HepG2 (cell line): ENCODE results near the gene PDK2. TPM values are rescaled to one million over a fixed set of nuclear protein-coding genes. Genes with fewer than 3 reads are reported as not detected.

Experiments
- ATF2 ChIP-seq: sonication (generic); formaldehyde crosslinking; IDR thresholded peaks from 2 replicates; pipeline ENCODE4 v1.4.0; 2020; ENCODE audit warnings: missing genetic modification reagents
- ATF4 ChIP-seq, 2 experiments: fragments of 450-650 bp in 1 of 2; sonication (generic) in 1 of 2; formaldehyde crosslinking; IDR thresholded peaks; 2 replicates each; pipeline versions ENCODE4 v1.5.0 to v1.8.0; 2020 to 2022; ENCODE audit warnings: mild to moderate bottlenecking in 1 of 2, missing genetic modification reagents in 1 of 2
- FOSL1 ChIP-seq: sonication (generic); formaldehyde crosslinking; IDR thresholded peaks from 2 replicates; pipeline ENCODE4 v1.9.0; 2021; ENCODE audit warnings: missing genetic modification reagents, borderline replicate concordance
- FOXA3 ChIP-seq: IDR thresholded peaks from 2 replicates; pipeline ENCODE4 v1.6.1; 2016; ENCODE audit warnings: missing genetic modification reagents, missing compliant biosample characterization
- HINFP ChIP-seq: sonication (generic); formaldehyde crosslinking; IDR thresholded peaks from 2 replicates; pipeline ENCODE4 v1.4.0; 2020; ENCODE audit warnings: low read depth, mild to moderate bottlenecking, missing genetic modification reagents
- IKZF4 ChIP-seq: sonication (generic); formaldehyde crosslinking; IDR thresholded peaks from 2 replicates; pipeline ENCODE4 v1.5.1; 2020; ENCODE audit warnings: borderline replicate concordance, mild to moderate bottlenecking, low read depth, missing genetic modification reagents; ENCODE audit errors: not compliant biosample characterization
- SPEN ChIP-seq: sonication (generic); formaldehyde crosslinking; IDR thresholded peaks from 2 replicates; pipeline ENCODE4 v1.5.1; 2020; ENCODE audit warnings: low read depth, mild to moderate bottlenecking, missing genetic modification reagents
- TBP ChIP-seq: sonication (generic); formaldehyde crosslinking; IDR thresholded peaks from 2 replicates; pipeline ENCODE4 v1.5.0; 2020; ENCODE audit warnings: missing genetic modification reagents
- TOPORS ChIP-seq: sonication (generic); formaldehyde crosslinking; IDR thresholded peaks from 2 replicates; pipeline ENCODE4 v1.8.0; 2023; ENCODE audit warnings: mild to moderate bottlenecking, missing genetic modification reagents
- YY1 ChIP-seq: IDR thresholded peaks from 2 replicates; pipeline ENCODE4 v1.6.1; 2011; ENCODE audit warnings: low read length, low read depth, moderate library complexity, mild to moderate bottlenecking; ENCODE audit not compliant: insufficient read depth, insufficient replicate concordance
- ZNF274 ChIP-seq: sonication (generic); formaldehyde crosslinking; IDR thresholded peaks from 2 replicates; pipeline ENCODE4 v1.5.1; 2020; ENCODE audit warnings: mild to moderate bottlenecking, missing genetic modification reagents
- ZNF280B ChIP-seq: sonication (generic); formaldehyde crosslinking; IDR thresholded peaks from 2 replicates; pipeline ENCODE4 v1.5.0; 2020; ENCODE audit warnings: missing genetic modification reagents, mild to moderate bottlenecking, borderline replicate concordance
- ZNF33B ChIP-seq: sonication (generic); formaldehyde crosslinking; IDR thresholded peaks from 2 replicates; pipeline ENCODE4 v1.5.1; 2020; ENCODE audit warnings: mild to moderate bottlenecking, missing genetic modification reagents
- ZNF441 ChIP-seq: sonication (generic); formaldehyde crosslinking; IDR thresholded peaks from 2 replicates; pipeline ENCODE4 v1.7.0; 2021; ENCODE audit warnings: missing genetic modification reagents, borderline replicate concordance
- ZNF704 ChIP-seq: sonication (generic); formaldehyde crosslinking; IDR thresholded peaks from 2 replicates; pipeline ENCODE4 v1.8.1; 2023; ENCODE audit warnings: mild to moderate bottlenecking, inconsistent platforms, moderate library complexity, missing genetic modification reagents, borderline replicate concordance
- polyA plus RNA-seq, 8 experiments: library from polyadenylated mRNA; depleted of rRNA in 3 of 8; stranded (reverse) in 7 of 8; unstranded in 1 of 8; fragments of >200 nt; fragmentation: Illumina TruSeq in 4 of 8; extraction: Trizol in 4 of 8; gene quantifications; 2 replicates each; pipeline versions ENCODE4 v1.2.1 to v1.2.3, GENCODE V29; 2011 to 2016; ENCODE audit warnings: low read depth in 4 of 8, missing spikeins in 1 of 8, mixed read lengths in 1 of 8; ENCODE audit not compliant: insufficient read depth in 1 of 8
- total RNA-seq, 5 experiments: library from RNA; depleted of rRNA; stranded (reverse); fragments of >200 nt; fragmentation: Illumina TruSeq; extraction: Trizol; gene quantifications; 2 replicates each; pipeline ENCODE4 v1.2.3, GENCODE V29; 2016; ENCODE audit warnings: low read depth in 1 of 5

The PDK2 gene
- total and polyA plus RNA-seq, 2 of the 13 experiments (the other 11 are each of a cell fraction or from before 2014, with no cell fraction given), result 18.5 to 59.7 TPM

GRCh38 chr17:50149417-50150353, 54.5 kb downstream of the PDK2 start (continued):
- peak; percentile 86 for TF ChIP-seq TOPORS (CRISPR knock-in tag)
- peak; percentile 77 for TF ChIP-seq SPEN (CRISPR knock-in tag)
- peak; percentile 86 for TF ChIP-seq ZNF441 (CRISPR knock-in tag)
- no peak for TF ChIP-seq ZNF704 (CRISPR knock-in tag)
- peak; percentile 46; the same call in 1 of the 2 replicates for TF ChIP-seq ZNF274
- peak; percentile 85 for TF ChIP-seq IKZF4 (CRISPR knock-in tag)
- TF ChIP-seq ATF4 (CRISPR knock-in tag; IDR thresholded peaks at IDR 0.05), result peak in 1 of 2 experiments; percentile 42; a peak in 1 of 4 replicates
- 0 out of 2 replicates have a peak, but pooled peaks have one; percentile 27 for TF ChIP-seq ATF2 (CRISPR knock-in tag)
- TF ChIP-seq HINFP (CRISPR knock-in tag), result 0 out of 2 replicates have a peak, but pooled peaks have one; percentile 54
- TF ChIP-seq TBP, result no peak
- 0 out of 2 replicates have a peak, but pooled peaks have one; percentile 30 for TF ChIP-seq FOXA3
- TF ChIP-seq FOSL1, result no peak
- peak; percentile 11 for TF ChIP-seq YY1
- TF ChIP-seq ZNF280B (CRISPR knock-in tag), result no peak
- peak; percentile 24; the same call in 1 of the 2 replicates for TF ChIP-seq ZNF33B (CRISPR knock-in tag)
